ENCODE measurements around the gene MIEN1. TPM values are rescaled to one million over a fixed set of nuclear protein-coding genes. Genes with fewer than 3 reads are reported as not detected.
"Not testable (repeated sequence)": the region's sequence is repeated elsewhere in the genome, so short reads cannot be mapped to it uniquely, and the experiment has no call there.

Gene MIEN1
- total RNA-seq, 1 experiment from 2014 or later, result 28.0 TPM

DNA sequence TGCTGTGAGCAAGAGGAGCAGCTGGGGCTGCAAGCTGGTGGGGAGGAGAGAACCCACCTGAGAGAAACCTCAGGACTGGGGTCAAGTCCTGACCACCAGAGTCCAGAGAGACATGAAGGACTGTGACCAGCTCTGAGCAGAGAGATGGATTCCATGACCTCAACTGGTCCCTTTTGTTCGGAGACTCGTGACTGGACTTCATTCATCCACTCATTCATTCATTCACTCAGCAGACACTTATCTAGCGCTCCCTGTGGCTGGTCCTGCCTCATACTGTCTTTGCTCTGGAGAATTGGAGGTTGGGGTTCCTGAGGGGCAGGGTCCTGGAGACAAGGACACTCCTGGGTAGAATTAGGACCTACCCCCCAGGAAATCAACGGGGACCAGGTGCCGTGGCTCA, 26.4 kb downstream of the MIEN1 start:
- DNase-seq (ENCODE audit: low spot score), result no peak
- in situ Hi-C loops (cut with HindIII; ENCODE audit: low sequenced_read_pairs), result no loop called here

DNA sequence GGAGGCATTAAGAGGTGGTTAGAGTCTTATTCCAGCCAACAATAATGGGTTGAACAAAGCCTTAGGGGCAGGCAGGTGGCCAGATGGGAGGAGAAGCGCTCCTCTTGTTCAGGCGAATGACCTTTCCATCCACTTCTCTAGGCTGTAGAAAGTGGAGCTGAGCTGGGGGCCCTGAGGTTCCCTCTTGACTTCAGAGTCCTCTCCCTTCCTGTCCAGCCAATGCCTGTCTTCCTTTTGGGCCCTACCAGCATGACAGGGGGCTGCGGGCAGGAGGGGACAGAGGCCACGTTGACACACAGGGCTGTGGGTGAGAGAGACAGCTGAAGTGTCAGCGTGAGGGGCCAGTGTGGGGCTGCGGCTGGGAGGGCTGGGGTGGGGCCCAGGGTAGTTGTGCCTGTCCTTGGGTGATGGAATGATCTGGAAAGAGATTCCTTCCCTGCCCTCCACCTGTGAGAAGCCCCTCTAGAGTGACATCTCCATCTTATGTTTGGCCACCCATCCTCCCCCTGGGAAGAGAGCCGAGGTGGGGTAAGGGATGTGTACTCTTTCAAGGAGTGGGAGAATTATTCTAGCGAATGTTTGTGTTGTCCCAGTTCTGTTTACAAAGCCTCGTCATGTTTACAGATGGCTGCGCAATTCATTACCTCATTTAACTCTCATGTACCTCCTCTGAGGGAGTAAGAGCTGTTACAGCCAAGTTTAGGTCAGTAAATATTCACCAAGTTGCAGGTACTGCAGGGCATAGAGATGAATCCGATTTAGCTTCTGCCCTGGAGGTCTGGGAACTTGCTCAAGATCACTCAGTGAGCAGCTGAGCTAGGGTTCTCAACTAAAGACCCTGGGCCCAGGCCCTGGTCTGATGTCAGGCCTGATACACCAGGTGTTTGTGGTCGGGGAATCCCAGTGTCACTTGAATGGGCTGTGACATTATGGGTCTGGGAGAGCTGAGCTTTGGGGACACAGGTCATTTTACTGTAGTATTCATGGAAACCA, 27.1 kb downstream of the MIEN1 start:
- in situ Hi-C loops (cut with HindIII; ENCODE audit: low sequenced_read_pairs), result no loop called here
- no peak for DNase-seq (ENCODE audit: low spot score)

DNA sequence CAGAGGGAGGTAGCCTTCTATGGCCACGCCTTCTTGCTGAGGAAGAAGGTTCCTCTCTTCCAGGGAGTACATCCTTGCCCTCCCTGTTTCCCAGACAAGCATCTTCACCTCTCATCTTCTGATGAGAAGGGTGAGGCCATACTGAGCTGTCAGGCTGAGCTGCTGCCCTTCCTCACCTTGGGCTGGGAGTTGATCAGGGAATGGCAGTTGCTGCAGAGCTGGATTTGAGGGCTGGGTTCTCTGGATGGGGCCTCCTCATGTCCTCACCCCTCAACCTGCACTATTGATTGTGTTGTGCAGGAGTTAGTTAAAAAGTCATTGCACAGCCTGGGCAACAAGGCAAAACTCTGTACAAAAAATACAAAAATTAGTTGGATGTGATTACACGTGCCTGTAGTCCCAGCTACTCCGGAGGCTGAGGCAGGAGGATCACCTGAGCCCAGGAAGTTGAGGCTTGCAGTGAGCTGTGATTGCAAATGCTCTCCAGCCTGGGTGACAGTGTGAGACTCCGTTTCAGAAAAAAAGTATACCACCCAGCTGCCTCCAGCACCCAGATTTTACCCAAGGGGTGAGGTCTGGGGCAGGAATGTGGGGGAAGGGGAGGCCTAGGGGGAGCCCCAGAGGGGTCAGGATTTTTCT, 28.4 kb downstream of the MIEN1 start:
- in situ Hi-C loops (cut with HindIII; ENCODE audit: low sequenced_read_pairs), result no loop called here
- no peak for DNase-seq (ENCODE audit: low spot score)

DNA sequence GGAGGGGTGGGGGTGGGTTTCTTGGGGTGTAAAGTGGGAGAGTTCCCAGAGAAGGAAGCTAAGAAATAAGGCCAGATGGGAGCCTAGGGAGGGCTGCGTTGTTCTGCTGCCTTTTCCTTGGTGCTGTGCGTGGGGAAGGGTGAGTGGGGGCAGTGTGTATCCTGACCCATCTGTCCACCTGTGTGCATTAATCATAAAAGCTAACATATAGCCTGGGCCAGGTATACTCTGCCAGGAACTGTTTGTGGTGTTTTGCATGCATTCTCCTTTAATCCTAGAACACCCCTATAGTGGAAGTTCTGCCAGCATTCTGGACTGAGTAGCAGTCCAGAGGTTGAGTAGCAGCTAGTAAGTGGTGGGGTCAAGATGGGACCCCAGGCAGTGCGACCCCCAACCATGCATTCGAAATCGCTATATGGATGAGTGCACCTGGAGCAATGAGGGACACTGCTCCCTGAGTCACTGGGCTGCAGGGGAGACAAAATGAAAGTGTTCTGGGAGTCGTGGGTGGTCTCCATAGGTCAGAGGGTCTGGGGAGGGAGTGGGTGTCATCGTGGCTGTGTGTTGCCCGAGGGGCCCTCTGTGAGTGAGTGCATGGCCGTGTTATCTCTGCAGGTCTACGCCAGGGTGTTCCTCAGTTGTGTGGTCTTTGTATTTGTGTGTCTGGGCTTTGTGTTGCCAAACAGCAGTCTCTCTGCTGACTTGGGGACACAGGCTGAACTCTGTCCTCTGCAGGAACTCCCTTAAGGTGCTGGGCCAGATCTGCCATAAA, 29.1 kb downstream of the MIEN1 start:
- in situ Hi-C loops (cut with HindIII; ENCODE audit: low sequenced_read_pairs), result no loop called here

DNA sequence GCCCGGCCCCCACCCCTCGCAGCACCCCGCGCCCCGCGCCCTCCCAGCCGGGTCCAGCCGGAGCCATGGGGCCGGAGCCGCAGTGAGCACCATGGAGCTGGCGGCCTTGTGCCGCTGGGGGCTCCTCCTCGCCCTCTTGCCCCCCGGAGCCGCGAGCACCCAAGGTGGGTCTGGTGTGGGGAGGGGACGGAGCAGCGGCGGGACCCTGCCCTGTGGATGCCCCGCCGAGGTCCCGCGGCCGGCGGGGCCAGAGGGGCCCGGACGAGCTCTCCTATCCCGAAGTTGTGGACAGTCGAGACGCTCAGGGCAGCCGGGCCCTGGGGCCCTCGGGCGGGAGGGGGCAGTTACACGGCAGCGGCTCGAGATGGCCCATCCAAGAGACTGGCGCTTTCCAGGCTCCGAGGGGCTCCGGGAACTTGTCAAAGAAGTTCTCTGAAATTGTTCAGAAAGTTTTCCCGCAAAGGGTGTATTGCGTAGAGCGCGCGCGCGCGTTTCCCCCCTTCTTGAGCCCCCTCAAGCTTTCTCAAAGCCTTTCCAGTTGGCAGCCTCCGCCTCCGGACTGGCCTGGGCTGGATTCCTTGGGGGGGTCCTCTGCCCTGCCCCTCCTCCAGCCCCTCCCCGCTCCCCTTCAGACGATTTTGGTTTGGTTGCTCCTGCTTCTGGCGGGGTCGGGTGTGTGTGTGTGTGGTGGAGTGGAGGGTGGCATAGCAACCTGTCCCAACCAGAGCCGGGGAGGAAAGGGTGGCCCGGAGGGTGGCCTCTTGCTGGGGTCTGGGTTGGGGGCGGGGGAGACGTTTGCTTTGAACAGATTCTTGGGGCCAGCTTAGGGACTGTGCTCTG, 30.0 kb downstream of the MIEN1 start:
- in situ Hi-C loops (cut with HindIII; ENCODE audit: low sequenced_read_pairs), result no loop called here
- no peak for DNase-seq (ENCODE audit: low spot score)

More for the DNA sequence above, 29.1 kb downstream of the MIEN1 start:
- no peak for DNase-seq (ENCODE audit: low spot score)

- in situ Hi-C loops (cut with HindIII; ENCODE audit: low sequenced_read_pairs), result loop anchor here (25.0 kb wide), 1 partner anchor 288 kb away; the partner anchor contains the start of gene PSMD3
- peak; percentile 33 for DNase-seq (ENCODE audit: low spot score)
Observed at GRCh38 chr17:39699818-39700147, 30.5 kb downstream of the MIEN1 start, which contains the start of gene ERBB2. Gene ERBB2 (plus strand): TSS chr17:39700064. CDS start chr17:39700239, 175 bp downstream.

- in situ Hi-C loops (cut with HindIII; ENCODE audit: low sequenced_read_pairs), result loop anchor here (25.0 kb wide), 1 partner anchor 288 kb away; the partner anchor contains the start of gene PSMD3
- not testable (repeated sequence) for DNase-seq (ENCODE audit: low spot score)
Observed at GRCh38 chr17:39699157-39699817, 31.0 kb downstream of the MIEN1 start.

- in situ Hi-C loops (cut with HindIII; ENCODE audit: low sequenced_read_pairs), result loop anchor here (25.0 kb wide), 1 partner anchor 289 kb away; the partner anchor contains the start of gene PSMD3
Observed at GRCh38 chr17:39697961-39698360, 32.4 kb downstream of the MIEN1 start.

DNA sequence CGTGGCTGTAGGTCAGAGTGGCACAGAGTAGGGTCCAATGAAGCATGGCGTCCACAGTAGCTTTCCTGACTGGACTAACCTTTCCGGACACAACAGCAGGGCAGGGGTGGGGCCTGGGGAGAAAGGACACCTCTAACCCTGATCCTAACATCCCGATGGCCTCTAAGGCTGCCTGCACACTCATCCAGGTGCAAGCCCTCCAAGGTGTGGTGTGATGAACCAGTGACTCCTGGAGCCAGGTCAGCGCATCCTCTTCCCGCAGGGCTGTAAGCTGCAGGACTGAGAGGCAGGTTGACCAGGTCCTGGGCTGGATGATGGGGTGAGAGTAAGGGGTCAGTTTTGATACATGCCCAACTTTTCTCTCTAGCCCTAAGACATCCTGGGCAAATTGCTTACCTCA, 33.6 kb downstream of the MIEN1 start:
- in situ Hi-C loops (cut with HindIII; ENCODE audit: low sequenced_read_pairs), result loop anchor here (25.0 kb wide), 1 partner anchor 291 kb away; the partner anchor contains the start of gene PSMD3
- DNase-seq (ENCODE audit: low spot score), result no peak

More at GRCh38 chr17:39697961-39698360, 32.4 kb downstream of the MIEN1 start:
- no peak for DNase-seq (ENCODE audit: low spot score)

DNA sequence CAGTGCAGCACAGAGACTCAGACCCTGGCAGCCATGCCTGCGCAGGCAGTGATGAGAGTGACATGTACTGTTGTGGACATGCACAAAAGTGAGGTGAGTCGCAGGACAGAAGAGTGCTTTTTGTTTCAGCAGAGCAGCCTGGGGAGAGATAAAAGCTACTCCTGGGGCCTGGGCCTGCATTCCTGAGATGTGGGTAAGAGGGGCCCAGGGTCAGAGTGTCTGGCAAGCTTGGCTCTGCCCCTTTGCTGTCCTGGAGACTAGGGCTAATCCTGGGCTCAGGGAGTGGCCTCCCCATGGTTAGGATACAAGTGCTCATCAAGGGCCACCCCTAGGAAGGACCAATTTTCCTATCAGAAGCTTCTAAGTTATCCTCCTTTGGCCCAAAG, 35.2 kb downstream of the MIEN1 start:
- in situ Hi-C loops (cut with HindIII; ENCODE audit: low sequenced_read_pairs), result loop anchor here (25.0 kb wide), 1 partner anchor 292 kb away; the partner anchor contains the start of gene PSMD3
- DNase-seq (ENCODE audit: low spot score), result no peak

DNA sequence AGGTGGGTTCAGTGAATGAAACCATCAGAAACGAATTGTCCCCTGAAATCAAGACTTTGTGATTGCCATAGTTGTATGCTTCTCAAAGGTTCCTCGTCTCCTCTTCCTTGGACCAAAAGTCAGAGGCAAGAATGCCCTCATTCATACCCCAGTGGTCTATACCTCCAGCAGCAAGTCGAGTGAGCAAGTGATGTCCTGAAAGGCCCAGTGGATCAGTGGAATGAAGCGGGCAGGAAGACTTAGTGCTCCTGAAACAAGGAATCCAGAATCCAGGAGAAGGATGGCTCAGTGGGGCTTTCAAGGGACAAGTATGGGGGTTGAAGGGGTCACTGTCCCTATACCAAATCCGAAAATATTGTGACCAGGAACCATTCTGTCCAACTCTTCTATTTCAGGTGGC, 35.7 kb downstream of the MIEN1 start:
- DNase-seq (ENCODE audit: low spot score), result no peak
- in situ Hi-C loops (cut with HindIII; ENCODE audit: low sequenced_read_pairs), result loop anchor here (25.0 kb wide), 1 partner anchor 293 kb away; the partner anchor contains the start of gene PSMD3

DNA sequence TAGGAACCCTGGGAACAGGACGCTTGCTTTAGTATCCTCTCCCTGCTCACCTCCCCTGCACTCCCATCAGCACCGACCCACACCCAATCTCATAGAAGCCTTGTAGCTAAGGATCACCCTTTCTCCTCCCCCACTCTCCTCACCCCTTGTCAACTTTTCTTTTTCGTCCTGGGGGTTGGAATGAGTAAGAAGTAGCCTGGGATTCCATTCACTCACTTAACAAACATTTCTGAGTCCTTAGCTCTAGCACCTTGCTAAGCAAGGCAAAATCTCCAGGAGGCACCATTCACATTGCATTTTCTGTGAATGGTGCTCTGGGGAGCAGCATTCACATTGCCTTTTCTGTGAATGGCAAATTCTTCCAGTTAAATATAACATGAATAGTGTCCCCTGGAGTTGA, 41.4 kb downstream of the MIEN1 start:
- DNase-seq (ENCODE audit: low spot score), result no peak
- in situ Hi-C loops (cut with HindIII; ENCODE audit: low sequenced_read_pairs), result loop anchor here (25.0 kb wide), 1 partner anchor 298 kb away; the partner anchor contains the start of gene PSMD3

DNA sequence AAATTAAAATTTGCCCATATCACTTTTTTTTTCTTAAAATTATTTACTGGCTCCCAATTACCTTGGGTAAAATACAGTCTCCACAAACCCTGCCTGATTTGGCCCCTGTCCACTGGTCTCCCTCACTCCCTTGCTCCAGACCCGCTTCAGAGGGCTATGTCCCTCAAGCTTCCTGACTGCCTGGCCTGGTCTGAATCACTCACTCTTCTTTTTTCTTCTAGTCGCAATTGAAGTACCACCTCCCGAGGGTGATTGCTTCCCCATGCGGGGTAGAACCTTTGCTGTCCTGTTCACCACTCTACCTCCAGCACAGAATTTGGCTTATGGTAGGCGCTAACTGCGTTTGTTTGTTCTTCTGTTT, 41.9 kb downstream of the MIEN1 start:
- in situ Hi-C loops (cut with HindIII; ENCODE audit: low sequenced_read_pairs), result loop anchor here (25.0 kb wide), 1 partner anchor 299 kb away; the partner anchor contains the start of gene PSMD3
- DNase-seq (ENCODE audit: low spot score), result peak; percentile 26

GRCh38 chr17:39687546-39688474, 42.5 kb downstream of the MIEN1 start, which contains the start of gene PGAP3:
Gene PGAP3 (minus strand): TSS chr17:39688057. CDS start chr17:39688014, 43 bp downstream.
- DNase-seq (ENCODE audit: low spot score), result peak; percentile 95
- in situ Hi-C loops (cut with HindIII; ENCODE audit: low sequenced_read_pairs), result loop anchor here (25.0 kb wide), 1 partner anchor 299 kb away; the partner anchor contains the start of gene PSMD3

DNA sequence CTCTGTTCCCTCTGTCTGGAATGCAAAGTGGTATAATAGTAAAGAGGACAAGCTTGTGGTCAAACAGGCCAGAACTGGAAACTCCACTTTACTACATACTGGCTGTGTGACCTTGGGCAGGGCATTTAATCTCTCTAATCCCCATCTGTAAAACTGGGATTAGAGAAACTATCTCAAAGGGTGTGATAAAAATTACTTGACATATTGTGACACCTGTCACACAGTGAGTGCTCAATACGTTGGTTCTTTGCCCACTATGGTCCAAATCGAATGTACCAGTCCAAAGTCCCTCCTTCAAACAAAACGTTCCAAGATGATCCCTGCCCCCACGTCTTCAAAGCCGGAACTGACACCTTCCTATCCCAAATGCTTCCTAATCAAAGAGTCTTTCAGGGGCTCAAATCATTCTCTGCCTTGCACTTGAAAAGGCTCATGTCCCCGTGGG, 43.2 kb downstream of the MIEN1 start:
- DNase-seq (ENCODE audit: low spot score), result no peak
- in situ Hi-C loops (cut with HindIII; ENCODE audit: low sequenced_read_pairs), result loop anchor here (25.0 kb wide), 1 partner anchor 300 kb away; the partner anchor contains the start of gene PSMD3
